ENCODE data around the gene IKZF1. TPM values are rescaled to one million over a fixed set of nuclear protein-coding genes. Genes with fewer than 3 reads are reported as not detected.

Gene IKZF1
- total RNA-seq, 1 donor = under 0.01 TPM

GRCh38 chr7:50308532-50309385 is 4.2 kb downstream of the IKZF1 start:
- no peaks in the 10 kb centered on the region for H3K4me1 ChIP-seq (ENCODE audit: insufficient read depth, low read length)
- no peaks in the 10 kb centered on the region for H4K20me1 ChIP-seq (ENCODE audit: insufficient read depth, low read length)
- H3K36me3 ChIP-seq (ENCODE audit: insufficient read depth, low read length) = no peaks in the 10 kb centered on the region
- TF ChIP-seq, protein P1, sequence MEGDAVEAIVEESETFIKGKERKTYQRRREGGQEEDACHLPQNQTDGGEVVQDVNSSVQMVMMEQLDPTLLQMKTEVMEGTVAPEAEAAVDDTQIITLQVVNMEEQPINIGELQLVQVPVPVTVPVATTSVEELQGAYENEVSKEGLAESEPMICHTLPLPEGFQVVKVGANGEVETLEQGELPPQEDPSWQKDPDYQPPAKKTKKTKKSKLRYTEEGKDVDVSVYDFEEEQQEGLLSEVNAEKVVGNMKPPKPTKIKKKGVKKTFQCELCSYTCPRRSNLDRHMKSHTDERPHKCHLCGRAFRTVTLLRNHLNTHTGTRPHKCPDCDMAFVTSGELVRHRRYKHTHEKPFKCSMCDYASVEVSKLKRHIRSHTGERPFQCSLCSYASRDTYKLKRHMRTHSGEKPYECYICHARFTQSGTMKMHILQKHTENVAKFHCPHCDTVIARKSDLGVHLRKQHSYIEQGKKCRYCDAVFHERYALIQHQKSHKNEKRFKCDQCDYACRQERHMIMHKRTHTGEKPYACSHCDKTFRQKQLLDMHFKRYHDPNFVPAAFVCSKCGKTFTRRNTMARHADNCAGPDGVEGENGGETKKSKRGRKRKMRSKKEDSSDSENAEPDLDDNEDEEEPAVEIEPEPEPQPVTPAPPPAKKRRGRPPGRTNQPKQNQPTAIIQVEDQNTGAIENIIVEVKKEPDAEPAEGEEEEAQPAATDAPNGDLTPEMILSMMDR (IDR thresholded peaks at IDR 0.05; ENCODE audit: extremely low read depth, low read depth, low read length) = no peak
- no peak overlapping the region for H3K4me2 ChIP-seq (ENCODE audit: insufficient read depth, low read length)
- H3K9me3 ChIP-seq (ENCODE audit: low read depth, low read length) = no peaks in the 10 kb centered on the region
- H3K27me3 ChIP-seq (ENCODE audit: insufficient read depth, low read length) = peaks cover 27% of the 10 kb centered on the region
- no peak overlapping the region for H3K27ac ChIP-seq (ENCODE audit: low read depth, low read length)
- no peak overlapping the region for H3K4me3 ChIP-seq (ENCODE audit: insufficient read depth, low read length)
- no peak for DNase-seq (ENCODE audit: insufficient read length, low spot score, missing footprints)
- no peaks in the 10 kb centered on the region for H3K79me2 ChIP-seq (ENCODE audit: insufficient read depth, low read length)
- no peak overlapping the region for H2AFZ ChIP-seq (ENCODE audit: low read length)

GRCh38 chr7:50309721-50310120 is 5.2 kb downstream of the IKZF1 start:
- no peak overlapping the region for H3K4me2 ChIP-seq (ENCODE audit: insufficient read depth, low read length)
- H3K79me2 ChIP-seq (ENCODE audit: insufficient read depth, low read length) = no peaks in the 10 kb centered on the region
- no peaks in the 10 kb centered on the region for H3K4me1 ChIP-seq (ENCODE audit: insufficient read depth, low read length)
- TF ChIP-seq, protein P1 (IDR thresholded peaks at IDR 0.05; ENCODE audit: extremely low read depth, low read depth, low read length) = no peak
- H2AFZ ChIP-seq (ENCODE audit: low read length) = no peak overlapping the region
- no peak for DNase-seq (ENCODE audit: insufficient read length, low spot score, missing footprints)
- no peak overlapping the region for H3K4me3 ChIP-seq (ENCODE audit: insufficient read depth, low read length)
- H3K27me3 ChIP-seq (ENCODE audit: insufficient read depth, low read length) = peaks cover 25% of the 10 kb centered on the region
- H3K27ac ChIP-seq (ENCODE audit: low read depth, low read length) = no peak overlapping the region
- H4K20me1 ChIP-seq (ENCODE audit: insufficient read depth, low read length) = no peaks in the 10 kb centered on the region
- no peaks in the 10 kb centered on the region for H3K9me3 ChIP-seq (ENCODE audit: low read depth, low read length)
- no peaks in the 10 kb centered on the region for H3K36me3 ChIP-seq (ENCODE audit: insufficient read depth, low read length)

DNA sequence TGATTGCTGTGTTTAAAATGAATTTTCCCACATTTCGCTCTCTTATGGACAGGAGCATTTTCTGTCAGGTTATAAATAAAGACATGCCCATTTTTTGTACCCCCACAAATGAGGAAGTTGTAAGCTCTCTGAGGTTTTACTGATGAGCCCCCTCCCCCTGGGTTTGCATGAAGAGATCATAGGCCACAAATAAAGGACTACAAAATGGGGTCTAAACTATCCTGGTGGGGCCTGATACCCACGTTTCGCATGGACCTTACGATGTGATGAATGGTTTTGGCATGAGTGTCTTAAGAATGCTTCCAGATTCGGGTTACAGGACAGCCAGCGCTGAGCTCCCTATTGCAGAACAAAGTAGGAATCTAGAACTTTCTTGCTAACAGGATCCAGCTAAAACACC is 5.8 kb downstream of the IKZF1 start:
- Histone ChIP-seq H3K36me3 (ENCODE audit: insufficient read depth, low read length) (no peaks in the 10 kb centered on the region), H3K9me3 (ENCODE audit: low read depth, low read length) (no peaks in the 10 kb centered on the region), H3K4me3 (ENCODE audit: insufficient read depth, low read length) (no peak overlapping the region), H3K27ac (ENCODE audit: low read depth, low read length) (no peak overlapping the region), H3K27me3 (ENCODE audit: insufficient read depth, low read length) (peaks cover 18% of the 10 kb centered on the region), H2AFZ (ENCODE audit: low read length) (no peak overlapping the region), H3K4me1 (ENCODE audit: insufficient read depth, low read length) (no peaks in the 10 kb centered on the region), H3K79me2 (ENCODE audit: insufficient read depth, low read length) (no peaks in the 10 kb centered on the region), H3K4me2 (ENCODE audit: insufficient read depth, low read length) (no peak overlapping the region), H4K20me1 (ENCODE audit: insufficient read depth, low read length) (no peaks in the 10 kb centered on the region)
- TF ChIP-seq, protein P1 (IDR thresholded peaks at IDR 0.05; ENCODE audit: extremely low read depth, low read depth, low read length) = no peak
- peak; percentile 78 for DNase-seq (ENCODE audit: insufficient read length, low spot score, missing footprints)

DNA sequence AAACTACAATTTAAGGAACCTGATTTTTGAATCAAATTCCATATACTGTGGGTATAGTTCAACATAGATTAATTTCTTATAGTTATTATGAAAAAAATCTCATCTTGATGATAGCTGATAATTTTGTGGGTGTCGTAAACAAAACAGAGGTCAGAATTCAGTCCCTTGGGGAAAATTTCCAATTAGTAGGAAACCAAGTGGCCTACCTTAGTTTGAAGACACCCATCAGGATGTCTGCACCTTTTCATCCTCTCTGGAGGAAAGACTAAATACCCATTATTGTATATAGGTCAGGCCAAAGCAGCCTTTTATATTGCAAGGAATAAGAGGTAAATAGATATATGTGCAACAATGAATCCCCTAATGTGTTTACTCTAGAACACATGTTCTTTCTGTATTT is 6.4 kb downstream of the IKZF1 start:
- H3K27me3 ChIP-seq (ENCODE audit: insufficient read depth, low read length) = peaks cover 13% of the 10 kb centered on the region
- DNase-seq (ENCODE audit: insufficient read length, low spot score, missing footprints) = no peak
- H4K20me1 ChIP-seq (ENCODE audit: insufficient read depth, low read length) = no peaks in the 10 kb centered on the region

More for the DNA sequence above, 6.4 kb downstream of the IKZF1 start:
- Histone ChIP-seq H3K36me3 (ENCODE audit: insufficient read depth, low read length) (no peaks in the 10 kb centered on the region), H3K27ac (ENCODE audit: low read depth, low read length) (no peak overlapping the region), H3K79me2 (ENCODE audit: insufficient read depth, low read length) (no peaks in the 10 kb centered on the region), H2AFZ (ENCODE audit: low read length) (no peak overlapping the region), H3K4me1 (ENCODE audit: insufficient read depth, low read length) (no peaks in the 10 kb centered on the region), H3K9me3 (ENCODE audit: low read depth, low read length) (no peaks in the 10 kb centered on the region), H3K4me3 (ENCODE audit: insufficient read depth, low read length) (no peak overlapping the region), H3K4me2 (ENCODE audit: insufficient read depth, low read length) (no peak overlapping the region)
- TF ChIP-seq, protein P1 (IDR thresholded peaks at IDR 0.05; ENCODE audit: extremely low read depth, low read depth, low read length) = no peak

Data from osteoblast (primary cell).